Activated CD8-positive, alpha-beta memory T cell treated with anti-CD3 and anti-CD28 coated beads, Interleukin-2, amount 50 U/mL, for 1 hour (primary cell): Measurements from ENCODE around the gene TMEM131L.

ENCODE experiments used
- DNase-seq: peaks from one replicate; pipeline ENCODE4 v3.0.0-alpha.2; 2020; ENCODE audit errors: extremely low read depth

Gene TMEM131L

GRCh38 chr4:153616006-153616555, 149.9 kb downstream of the TMEM131L start:
- DNase-seq, result no peak

- no peak for DNase-seq
These were observed 152.7 kb downstream of the TMEM131L start for GRCh38 chr4:153618833-153619232.

GRCh38 chr4:153619811-153620210, 153.7 kb downstream of the TMEM131L start:
- DNase-seq, result no peak

- DNase-seq, result no peak
These were observed 154.2 kb downstream of the TMEM131L start for GRCh38 chr4:153620352-153620751.

GRCh38 chr4:153622093-153622492, 155.9 kb downstream of the TMEM131L start:
- no peak for DNase-seq

- no peak for DNase-seq
These were observed 156.6 kb downstream of the TMEM131L start for GRCh38 chr4:153622778-153623240.

GRCh38 chr4:153623491-153623890, 157.3 kb downstream of the TMEM131L start:
- DNase-seq, result no peak

GRCh38 chr4:153628796-153629315, 162.7 kb downstream of the TMEM131L start:
- DNase-seq, result no peak

- DNase-seq, result no peak
These were observed 163.6 kb downstream of the TMEM131L start for GRCh38 chr4:153629776-153630175.

GRCh38 chr4:153634738-153635353, 168.7 kb downstream of the TMEM131L start:
- DNase-seq, result no peak

GRCh38 chr4:153635846-153636245, 169.7 kb downstream of the TMEM131L start:
- DNase-seq, result no peak

GRCh38 chr4:153637201-153637600, 171.0 kb downstream of the TMEM131L start:
- no peak for DNase-seq

GRCh38 chr4:153638011-153638410, 171.9 kb downstream of the TMEM131L start:
- no peak for DNase-seq

GRCh38 chr4:153638999-153639398, 172.8 kb downstream of the TMEM131L start:
- DNase-seq, result no peak

GRCh38 chr4:153639833-153640802, 174.0 kb downstream of the TMEM131L start:
- no peak for DNase-seq

- no peak for DNase-seq
These were observed 175.4 kb downstream of the TMEM131L start for GRCh38 chr4:153641532-153641931.

GRCh38 chr4:153643406-153644383, 177.5 kb downstream of the TMEM131L start:
- no peak for DNase-seq

- DNase-seq, result no peak
These were observed 179.0 kb downstream of the TMEM131L start for GRCh38 chr4:153645183-153645582.

GRCh38 chr4:153646261-153646660, 180.1 kb downstream of the TMEM131L start:
- no peak for DNase-seq

GRCh38 chr4:153646978-153647377, 180.8 kb downstream of the TMEM131L start:
- no peak for DNase-seq

GRCh38 chr4:153647975-153648374, 181.8 kb downstream of the TMEM131L start:
- DNase-seq, result no peak
